Fibroblast of skin of abdomen (primary cell): ENCODE data around the gene HSFX3. TPM values are rescaled to one million over a fixed set of nuclear protein-coding genes. Genes with fewer than 3 reads are reported as not detected.
"Not testable (repeated sequence)": the region's sequence is repeated elsewhere in the genome, so short reads cannot be mapped to it uniquely, and the experiment has no call there.

Source experiments
- DNase-seq: peaks from one replicate; pipeline ENCODE4 v3.0.0-alpha.2; 2013
- polyA plus RNA-seq, 2 experiments: library from polyadenylated mRNA; unstranded; fragments of 120-200 nt; gene quantifications; one replicate each; pipeline ENCODE4 v1.2.1, GENCODE V29; 2013; ENCODE audit not compliant: insufficient read length in 2 of 2

Gene HSFX3, protein sequence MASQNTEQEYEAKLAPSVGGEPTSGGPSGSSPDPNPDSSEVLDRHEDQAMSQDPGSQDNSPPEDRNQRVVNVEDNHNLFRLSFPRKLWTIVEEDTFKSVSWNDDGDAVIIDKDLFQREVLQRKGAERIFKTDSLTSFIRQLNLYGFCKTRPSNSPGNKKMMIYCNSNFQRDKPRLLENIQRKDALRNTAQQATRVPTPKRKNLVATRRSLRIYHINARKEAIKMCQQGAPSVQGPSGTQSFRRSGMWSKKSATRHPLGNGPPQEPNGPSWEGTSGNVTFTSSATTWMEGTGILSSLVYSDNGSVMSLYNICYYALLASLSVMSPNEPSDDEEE
- 0.10 TPM for polyA plus RNA-seq (2013, experiment 1 of 2; ENCODE audit: insufficient read length)
- not detected for polyA plus RNA-seq (2013, experiment 2 of 2; ENCODE audit: insufficient read length)

DNA sequence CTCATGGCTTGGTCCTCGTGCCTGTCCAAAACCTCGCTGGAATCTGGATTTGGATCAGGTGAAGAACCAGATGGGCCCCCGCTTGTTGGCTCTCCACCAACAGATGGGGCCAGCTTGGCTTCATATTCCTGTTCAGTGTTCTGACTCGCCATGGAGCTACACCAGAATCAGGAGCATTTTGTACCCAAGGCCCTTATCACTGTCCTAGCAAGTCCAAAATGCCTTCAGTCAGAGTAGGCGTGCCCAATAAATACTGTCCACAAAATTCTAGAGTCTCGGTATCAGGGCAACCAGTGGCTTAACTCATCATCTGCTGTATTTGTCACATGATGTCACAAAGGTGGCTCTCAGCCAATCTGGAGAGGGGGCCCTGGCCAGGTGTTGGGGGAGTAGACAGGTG, at the start of gene HSFX3:
Gene HSFX3, minus strand, starts transcription at position 224 of the 400 bp plus-strand sequence. Its CDS starts 72 bp downstream, at position 152.
- not testable (repeated sequence) for DNase-seq

DNA sequence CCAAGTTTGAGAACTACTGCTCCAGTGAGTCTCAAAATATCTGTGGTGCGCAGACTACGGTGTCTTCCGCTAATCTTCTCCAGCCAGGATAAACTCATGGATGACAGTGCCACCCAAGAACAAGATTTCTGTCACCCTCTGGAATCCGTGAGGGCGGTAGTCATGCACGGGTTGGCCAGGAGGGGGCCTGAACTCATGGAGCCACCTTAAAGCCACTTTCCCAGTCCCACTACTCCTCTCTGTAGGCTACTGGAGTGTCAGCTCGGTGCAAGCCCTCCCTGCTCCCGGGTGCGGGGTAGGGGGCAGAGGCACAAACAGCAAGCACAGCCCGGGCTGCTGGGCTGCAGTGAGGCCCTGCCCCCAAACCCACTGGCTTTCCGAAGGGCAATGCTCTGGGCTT, 48.9 kb upstream of the HSFX3 start:
- DNase-seq, result not testable (repeated sequence)

DNA sequence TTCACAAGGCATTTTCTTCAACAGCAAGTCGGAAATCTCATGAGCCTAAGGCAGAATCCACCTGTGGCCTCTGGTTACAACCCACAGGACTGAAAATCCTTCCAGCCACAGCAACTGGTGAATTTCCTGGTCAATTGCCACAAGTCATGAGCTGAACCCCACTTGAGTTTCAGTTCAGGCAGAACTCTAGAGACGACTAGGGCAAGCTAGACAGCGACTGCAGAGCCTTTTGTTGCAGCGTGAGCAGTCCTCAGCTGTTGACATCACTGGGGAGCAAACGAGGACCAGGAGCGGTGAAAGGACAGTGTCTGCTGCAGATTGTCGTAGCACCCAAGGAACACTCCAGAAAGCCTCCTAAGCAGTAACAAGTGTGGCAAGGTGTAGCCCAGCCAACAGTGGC, 46.2 kb upstream of the HSFX3 start:
- not testable (repeated sequence) for DNase-seq

DNA sequence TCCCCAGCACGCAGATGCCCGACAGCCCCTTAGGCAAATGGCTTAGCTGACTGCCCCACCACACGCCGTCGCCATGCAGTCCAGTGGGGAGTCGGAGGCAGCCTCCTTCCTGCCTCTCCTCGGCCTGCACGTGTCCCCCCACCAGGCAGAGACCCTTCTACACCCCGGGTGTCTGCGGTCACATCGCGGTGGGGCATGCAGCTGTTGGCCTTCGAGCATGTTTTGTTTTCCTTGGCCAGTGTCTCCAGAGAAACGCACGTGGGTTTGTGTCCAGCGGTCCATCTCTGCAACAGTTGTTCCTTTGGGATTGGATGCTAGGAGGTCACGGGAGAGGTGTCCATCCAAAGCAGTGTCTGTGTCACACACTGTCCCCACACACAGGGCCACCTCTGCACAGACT, 45.5 kb upstream of the HSFX3 start, which contains the start of gene HSFX2:
Gene HSFX2, minus strand, starts transcription at position 101 of the 400 bp plus-strand sequence. CDS start 614 bp downstream, outside the sequence.
- not testable (repeated sequence) for DNase-seq

DNA sequence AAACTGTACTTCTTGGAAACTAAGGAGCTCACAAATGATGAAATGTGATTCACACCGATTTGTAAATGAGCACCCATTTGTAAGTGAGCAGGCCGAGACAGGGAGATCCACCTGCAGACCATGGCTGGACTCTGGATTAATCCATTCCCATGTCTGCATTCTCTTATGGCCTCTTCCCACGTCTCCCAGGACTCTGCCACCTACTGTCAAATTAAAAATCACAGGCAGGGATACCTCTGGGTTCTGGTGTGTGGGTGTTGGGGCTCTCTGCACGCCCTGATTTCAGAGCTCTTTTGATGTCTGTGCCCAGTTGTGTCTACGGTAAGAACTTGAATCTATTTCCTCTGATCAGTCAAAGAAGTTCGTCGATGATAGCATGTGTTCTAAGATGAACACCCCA, 41.3 kb upstream of the HSFX3 start:
- DNase-seq, result not testable (repeated sequence)

DNA sequence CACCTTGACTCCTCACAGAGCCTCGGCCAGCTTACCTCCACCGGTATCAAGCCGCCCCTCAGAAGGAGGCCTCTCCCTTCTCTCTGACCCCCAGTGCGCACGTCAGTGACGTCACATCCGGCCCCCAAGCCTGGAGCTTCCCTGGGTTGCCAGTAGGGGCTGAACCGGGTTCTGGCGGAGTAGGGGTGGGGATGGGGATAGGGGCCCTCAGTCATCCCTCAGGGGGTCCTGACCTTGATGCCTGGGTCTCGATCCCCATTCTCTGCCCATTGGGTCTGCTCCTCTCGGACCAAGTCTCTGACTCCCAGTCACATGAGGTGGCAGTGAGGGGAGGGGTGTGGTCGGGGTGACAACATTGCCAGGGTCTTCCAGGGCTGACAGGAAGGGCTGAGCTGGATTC, 37.6 kb upstream of the HSFX3 start, which contains the start of gene MAGEA9B:
Gene MAGEA9B, minus strand, starts transcription at position 101 of the 400 bp plus-strand sequence. CDS start 4,280 bp downstream, outside the sequence.
- DNase-seq, result not testable (repeated sequence)

DNA sequence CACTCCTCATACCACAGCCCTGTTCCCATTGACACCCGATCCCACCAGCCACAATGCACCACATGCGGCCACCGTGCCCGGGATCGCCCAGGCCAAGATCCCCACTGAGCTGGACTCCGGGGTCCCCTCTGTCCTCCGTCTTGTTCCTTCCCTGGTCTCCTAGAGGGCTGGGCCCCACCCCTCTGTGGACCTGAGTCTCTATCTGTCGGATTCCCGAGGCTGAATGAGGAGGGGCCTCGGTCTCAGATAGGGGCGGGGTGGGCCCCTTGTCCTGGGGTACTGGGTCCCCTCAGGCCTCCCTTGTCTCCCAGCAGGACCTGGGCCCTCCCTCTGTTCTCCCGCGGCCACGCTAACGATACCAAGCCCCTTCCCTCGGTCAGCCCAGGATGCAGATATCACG, 35.9 kb upstream of the HSFX3 start:
- DNase-seq, result not testable (repeated sequence)

DNA sequence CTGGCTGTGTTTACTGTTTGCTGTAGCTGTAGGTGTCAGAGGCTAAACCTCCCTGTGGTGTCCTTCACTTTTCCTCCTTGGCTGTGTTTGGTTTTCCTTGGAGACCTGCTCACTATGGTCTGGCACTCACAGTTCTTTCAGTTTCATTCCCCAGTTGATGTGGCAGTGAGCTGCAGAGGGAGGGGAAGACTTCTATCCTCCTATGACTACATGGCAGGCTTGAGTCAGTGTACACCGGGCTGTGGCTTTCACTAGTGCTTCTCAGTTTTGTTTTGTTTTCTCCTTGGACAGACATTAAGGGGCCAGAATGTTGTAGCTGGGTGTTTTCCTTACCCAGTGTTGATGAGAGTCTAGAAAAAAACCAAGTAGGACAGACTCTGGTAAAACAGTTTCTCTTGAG, 23.7 kb upstream of the HSFX3 start:
- DNase-seq, result not testable (repeated sequence)

DNA sequence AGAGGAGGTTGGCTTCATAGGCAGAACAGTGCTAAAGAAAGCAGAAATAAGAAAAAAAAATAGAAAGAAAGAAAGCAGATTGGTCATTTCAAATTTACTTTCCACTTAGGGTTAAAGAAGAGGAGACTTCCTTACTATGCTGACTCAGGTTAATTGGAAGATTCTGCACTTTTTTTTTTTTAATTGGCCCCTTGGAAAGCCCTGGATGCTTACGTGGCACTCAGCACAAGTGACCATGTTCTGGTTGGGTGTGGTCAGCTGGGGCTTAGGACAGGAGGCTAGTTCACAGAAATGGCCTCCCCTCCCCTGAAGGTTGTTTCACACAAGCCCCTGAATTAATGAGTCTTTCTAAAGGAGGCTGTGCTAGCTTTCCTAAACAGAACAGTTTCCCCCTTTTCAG, 23.0 kb upstream of the HSFX3 start:
- no peak for DNase-seq

DNA sequence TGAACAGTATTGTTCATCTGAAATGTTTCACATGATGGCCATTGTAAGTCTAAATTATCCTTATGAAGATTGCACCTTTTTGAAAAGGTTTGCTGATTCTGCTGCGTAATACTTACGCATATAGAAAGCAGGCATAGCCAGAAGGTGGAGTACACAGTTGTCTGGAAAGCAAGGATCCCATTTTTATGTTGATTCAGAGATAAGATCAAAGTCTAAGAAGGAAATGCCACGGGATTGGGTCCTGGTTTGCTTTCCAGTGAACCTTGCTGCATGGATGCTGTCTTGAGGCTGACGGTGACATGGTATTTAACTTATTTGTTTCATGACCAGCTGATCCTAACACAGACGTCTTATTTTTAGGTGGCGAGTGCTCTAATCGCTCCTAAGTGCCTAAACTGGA, 22.0 kb upstream of the HSFX3 start:
- no peak for DNase-seq

DNA sequence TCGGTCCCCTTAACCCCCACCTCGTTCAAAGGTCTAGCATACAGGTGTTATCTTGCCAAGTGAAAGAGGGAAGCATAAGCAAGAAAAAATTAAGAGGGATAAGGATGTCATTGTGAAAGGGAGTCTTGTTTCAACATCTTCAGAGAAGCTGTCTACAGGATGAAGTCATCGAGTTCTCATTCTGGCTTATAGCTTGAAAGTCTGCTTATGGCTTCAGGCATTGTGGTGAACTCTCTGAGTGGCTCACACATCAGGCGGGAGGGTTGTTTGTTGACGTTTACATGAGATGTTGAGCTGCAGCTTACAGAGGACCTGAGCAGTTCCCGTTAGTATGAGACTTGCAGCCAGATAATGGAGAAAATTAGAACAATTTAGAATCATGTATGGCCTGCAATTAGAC, 20.9 kb upstream of the HSFX3 start:
- peak; percentile 12 for DNase-seq

DNA sequence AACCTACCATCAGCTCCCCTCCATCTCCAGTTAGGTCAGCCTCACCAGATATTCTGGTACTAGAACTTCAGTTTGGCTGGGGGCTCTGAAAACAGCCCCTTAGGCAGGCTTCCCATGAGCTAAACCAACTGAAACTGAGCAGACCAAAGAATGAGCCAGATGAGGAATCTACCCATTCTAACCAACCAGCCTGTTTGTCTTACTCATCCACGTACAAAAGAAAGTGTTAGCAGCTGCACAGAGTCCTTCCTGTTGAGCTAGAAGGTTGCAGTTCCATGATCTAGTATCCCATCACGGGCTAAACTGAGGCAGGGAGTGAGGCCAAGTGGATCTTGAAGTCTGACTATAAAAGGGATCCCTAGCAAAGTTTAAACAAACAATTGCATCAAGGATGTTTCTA, 20.0 kb upstream of the HSFX3 start:
- DNase-seq, result no peak

DNA sequence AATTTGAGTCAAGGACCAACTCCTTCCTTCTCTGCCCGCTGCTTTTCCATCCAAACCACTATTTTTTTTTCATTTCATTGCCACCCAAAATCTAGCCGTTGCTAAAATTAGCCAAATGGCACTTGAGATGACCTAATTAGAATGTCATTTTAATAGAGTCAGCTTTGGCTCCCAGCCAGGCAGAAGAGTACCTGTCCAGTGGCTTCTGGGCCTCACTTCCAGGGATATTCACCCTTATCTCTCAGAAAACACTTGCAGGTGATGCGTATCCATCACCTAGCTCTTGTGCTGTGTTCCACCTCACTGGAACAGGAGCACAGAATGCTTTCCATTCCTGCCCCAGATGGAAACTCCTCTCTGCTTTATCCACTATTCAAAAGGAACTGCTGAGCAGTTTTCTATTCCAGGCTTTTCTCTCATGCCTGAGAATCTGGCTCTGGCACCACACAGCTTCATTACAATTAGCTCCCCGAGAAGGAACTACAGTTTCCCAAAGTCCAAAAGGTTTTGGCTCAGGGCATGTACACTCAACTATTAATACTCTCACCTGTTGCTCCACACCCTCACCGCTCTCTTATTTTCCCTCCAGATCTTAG, 19.1 kb upstream of the HSFX3 start:
- no peak for DNase-seq

DNA sequence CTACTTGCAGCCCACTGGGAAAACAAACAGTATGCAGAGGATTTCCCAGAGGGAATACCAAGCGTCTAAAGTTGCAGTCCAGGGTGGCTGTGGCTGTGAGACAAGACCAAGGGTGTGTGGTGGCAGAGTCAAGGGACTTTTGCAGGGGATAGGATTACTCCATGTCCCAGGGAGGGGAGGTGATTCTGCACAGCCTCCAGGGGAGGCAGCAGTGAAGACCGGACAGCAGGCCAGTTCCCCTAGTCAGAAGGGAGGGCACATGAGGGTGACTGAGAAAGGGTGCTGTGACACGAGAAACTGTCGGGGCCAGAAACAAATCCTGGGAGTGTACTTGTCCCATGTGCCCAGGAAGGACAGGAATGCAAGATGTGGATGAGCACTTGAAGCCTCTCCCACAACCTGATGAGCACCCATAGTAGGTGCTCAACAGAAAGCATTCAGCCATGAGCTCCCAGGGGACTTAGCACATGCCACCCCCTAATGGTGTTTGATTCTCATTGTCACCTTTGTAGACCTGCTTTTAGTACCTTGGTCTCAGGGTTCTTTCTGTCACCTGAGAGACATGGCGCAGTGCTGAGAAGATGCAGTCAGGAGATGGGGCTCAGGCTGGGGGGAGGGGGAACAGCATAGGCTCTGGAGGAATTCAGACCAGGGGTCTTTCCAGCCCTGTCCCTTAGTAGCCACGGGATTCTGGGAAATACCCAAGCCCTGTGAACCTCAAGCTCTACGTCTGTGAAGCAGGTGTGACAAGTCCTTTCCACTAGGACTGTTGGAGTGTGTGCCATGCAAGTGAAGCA, 18.1 kb upstream of the HSFX3 start:
- no peak for DNase-seq

DNA sequence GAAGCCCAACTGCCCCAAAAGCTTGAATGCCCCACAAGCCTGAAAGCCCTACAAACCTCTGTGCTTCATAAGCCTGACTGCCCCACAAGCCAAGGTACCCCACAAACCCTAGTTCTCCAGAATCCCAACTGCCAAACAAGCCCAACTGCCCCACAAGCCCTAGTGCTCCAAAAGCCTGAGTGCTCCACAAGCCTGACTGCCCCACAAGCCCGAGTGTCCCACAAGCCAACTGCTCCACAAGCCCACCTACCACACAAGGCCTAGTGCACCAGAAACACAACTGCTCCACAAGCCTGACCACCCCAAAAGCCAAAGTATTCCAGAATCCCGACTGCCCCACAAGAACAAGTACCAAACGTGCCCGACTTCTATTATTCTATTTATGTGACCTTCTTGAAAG, 13.6 kb upstream of the HSFX3 start:
- no peak for DNase-seq

DNA sequence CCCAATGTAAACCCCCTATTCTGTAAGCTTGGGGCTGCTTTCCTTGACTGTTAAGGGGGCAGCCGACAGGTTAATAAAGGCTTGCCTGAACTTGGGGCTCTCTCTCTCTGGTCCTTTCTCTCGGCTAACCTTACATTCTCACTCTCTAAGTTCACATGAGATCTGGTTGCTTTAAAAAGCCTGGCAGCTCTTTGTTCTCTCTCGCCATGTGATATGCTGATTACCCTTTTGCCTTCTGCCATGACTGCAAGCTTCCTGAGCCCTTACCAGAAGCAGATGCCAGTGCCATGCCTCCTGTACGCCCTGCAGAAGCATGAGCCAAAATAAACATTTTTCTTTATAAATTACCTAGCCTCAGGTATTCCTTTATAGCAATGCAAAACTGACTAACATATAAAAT, 5.5 kb upstream of the HSFX3 start:
- not testable (repeated sequence) for DNase-seq

DNA sequence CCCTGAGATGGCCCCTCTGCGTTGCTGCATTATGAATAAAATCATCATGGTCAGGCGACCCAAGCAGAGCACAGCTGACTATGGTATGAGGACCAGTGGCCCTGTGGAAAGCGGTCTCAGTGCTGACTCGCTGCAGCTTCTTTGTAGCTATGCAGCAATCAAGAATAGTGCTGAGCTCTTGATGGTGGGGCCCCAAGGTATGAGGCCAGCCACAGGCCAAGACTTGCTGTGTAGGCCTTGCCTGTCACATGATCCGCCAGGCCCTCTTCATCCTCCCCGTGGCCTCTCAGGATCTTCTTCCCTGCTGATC, 2.2 kb upstream of the HSFX3 start:
- not testable (repeated sequence) for DNase-seq

DNA sequence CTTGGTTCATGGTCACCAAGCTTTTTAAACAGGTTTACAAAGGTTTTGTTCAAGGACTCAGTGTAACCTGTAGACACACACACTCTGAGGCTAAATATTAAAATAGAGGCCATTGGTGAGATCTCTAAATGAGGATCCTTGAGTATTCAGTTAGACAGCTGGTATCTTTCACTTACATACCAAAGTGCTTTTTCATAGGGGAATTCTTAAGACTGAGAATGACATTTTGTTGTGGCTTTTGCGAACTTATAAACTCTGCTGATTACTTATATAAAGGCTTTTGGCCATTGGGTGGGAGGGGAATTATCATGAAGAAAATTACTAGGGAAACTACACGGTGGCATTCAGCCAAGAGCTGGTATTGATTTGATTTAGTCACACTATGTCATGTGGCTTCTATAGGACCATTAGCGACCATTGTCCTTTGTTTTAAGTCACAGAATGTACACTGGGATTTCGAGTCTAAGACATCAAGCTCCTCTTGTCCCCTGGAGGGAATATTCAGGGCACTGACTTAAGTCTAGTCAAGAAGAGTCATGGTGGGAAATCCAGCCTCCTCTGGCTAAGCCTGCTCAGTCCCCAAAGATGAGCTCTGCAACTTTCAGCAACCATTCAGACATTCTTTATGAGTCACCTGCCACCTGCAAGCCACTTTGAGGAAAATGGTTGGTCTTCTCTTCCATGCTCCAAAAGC, 1.7 kb upstream of the HSFX3 start:
- not testable (repeated sequence) for DNase-seq

DNA sequence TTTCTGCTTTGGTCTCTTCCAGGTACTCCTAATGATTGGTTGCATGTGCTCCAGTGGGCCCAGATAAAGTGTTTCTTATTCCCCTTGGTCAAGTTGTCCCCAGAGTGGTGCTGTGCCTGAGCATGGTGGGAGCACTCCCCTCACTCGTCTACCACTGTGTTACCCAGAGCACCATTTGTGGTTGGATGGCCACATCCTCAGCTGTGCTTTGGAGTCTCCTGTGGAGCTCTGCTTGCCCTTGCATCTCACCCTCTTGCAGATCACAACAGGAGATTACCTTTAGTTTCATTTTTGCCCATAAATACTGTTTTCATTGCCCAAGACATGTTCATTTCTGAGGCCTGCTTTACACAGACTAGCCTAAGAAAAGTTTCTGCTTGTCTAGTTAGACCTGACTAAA, 730 bp upstream of the HSFX3 start:
- not testable (repeated sequence) for DNase-seq

DNA sequence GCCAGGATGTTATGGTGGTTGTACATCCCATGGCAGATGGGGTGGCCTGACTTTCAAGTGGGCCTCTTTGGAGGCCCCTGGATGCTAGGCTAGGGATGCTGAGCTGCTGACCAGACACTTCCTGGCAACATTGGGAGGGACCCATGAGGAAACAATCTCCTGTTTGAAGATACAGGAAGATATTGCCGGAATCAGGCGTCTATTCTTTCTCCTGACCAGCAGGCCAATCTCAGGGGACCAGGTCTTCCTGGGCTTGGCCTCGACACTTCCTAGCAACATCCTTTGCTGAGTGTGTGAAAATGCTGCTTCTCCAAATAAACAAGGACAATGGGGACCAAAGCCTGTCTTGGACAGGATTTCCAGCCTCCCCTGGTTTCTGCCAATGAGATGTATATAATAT, 1.9 kb downstream of the HSFX3 start:
- not testable (repeated sequence) for DNase-seq

DNA sequence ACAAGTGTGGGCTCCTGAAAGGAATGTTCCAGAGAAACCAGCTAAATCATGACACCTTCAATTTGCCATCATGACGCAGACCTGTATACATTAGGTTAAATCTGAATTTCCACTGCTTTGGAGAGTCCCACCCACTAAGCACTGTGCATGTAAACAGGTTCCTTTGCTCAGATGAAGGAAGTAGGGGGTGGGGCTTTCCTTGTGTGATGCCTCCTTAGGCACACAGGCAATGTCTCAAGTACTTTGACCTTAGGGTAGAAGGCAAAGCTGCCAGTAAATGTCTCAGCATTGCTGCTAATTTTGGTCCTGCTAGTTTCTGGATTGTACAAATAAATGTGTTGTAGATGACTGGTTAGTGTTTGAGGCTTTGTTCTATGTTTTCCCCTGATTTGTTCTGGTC, 2.8 kb downstream of the HSFX3 start:
- not testable (repeated sequence) for DNase-seq
